ENCODE results near the gene TDRD10.

DNA sequence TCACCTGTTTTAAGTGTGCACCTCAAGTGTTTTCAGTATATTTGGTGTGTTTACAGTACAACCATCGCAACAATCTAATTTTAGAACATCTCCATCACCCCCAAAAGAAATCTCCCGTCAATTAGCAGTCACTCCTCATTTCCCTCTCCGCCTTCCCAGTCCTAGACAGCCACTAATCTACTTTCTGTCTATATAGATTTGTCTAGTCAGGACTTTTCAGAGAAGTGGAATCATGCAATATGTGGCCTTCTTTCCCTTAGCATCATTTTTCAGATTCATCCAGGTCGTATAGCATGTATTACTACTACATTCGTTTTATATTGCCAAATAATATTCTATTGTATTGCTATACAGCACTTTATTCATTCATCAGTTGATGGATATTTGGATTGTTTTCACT lies 1.9 kb downstream of the TDRD10 start:
- TF ChIP-seq POLR2AphosphoS5 (IDR thresholded peaks at IDR 0.05; ENCODE audit: low read depth, low read length): no peak
- TF ChIP-seq REST (IDR thresholded peaks at IDR 0.05; ENCODE audit: insufficient read depth in 1 of 2, low read depth in 2 of 2, low read length in 2 of 2): no peak
- TF ChIP-seq SIN3A (IDR thresholded peaks at IDR 0.05; ENCODE audit: borderline replicate concordance, insufficient read depth, low read length): no peak
- no peak for TF ChIP-seq TAF1 (IDR thresholded peaks at IDR 0.05; ENCODE audit: borderline replicate concordance, insufficient read depth, low read length)
- no peak for TF ChIP-seq FOXP2 (optimal IDR thresholded peaks at IDR 0.05; ENCODE audit: borderline replicate concordance, extremely low read depth, extremely low read length, insufficient read depth)
